GM20000 (cell line): ENCODE results near the gene PDX1.
A peak's percentile ranks its signal among the peaks of the same experiment; 100 is the strongest.

Experiments used
- DNase-seq: peaks from one replicate; pipeline ENCODE4 v3.0.0; 2012; ENCODE audit warnings: low spot score
- CTCF ChIP-seq: IDR thresholded peaks from 2 replicates; pipeline ENCODE4 v1.5.1; 2012; ENCODE audit warnings: mild to moderate bottlenecking, control low read depth; ENCODE audit errors: extremely low read depth, missing control alignments

The PDX1 gene

GRCh38 chr13:27953676-27954405, 34.0 kb downstream of the PDX1 start:
- DNase-seq = peak; percentile 94
- peak; percentile 99 for TF ChIP-seq CTCF

GRCh38 chr13:27954406-27954851, 34.6 kb downstream of the PDX1 start:
- DNase-seq = peak; percentile 55
- TF ChIP-seq CTCF = no peak

- no peak for TF ChIP-seq CTCF
- DNase-seq = peak; percentile 28
These were observed 35.3 kb downstream of the PDX1 start for GRCh38 chr13:27955014-27955591.

- DNase-seq = no peak
- TF ChIP-seq CTCF = no peak
These were observed 36.9 kb downstream of the PDX1 start for GRCh38 chr13:27956576-27957300.

GRCh38 chr13:27959976-27960361, 40.2 kb downstream of the PDX1 start:
- no peak for TF ChIP-seq CTCF

GRCh38 chr13:27960362-27961226, 40.8 kb downstream of the PDX1 start:
- peak; percentile 83 for DNase-seq
- peak; percentile 61 for TF ChIP-seq CTCF

More at GRCh38 chr13:27959976-27960361, 40.2 kb downstream of the PDX1 start:
- DNase-seq = no peak
